ENCODE measurements around the gene CSF3.

- TF ChIP-seq CTCF (IDR thresholded peaks at IDR 0.05; ENCODE audit: insufficient read depth, low read length, poor library complexity, severe bottlenecking) (no peak), EZH2phosphoT487 (conservative IDR thresholded peaks at IDR 0.05; ENCODE audit: low read length) (no peak)
These were observed 9.7 kb downstream of the CSF3 start for GRCh38 chr17:40024901-40025300.

All from SU-DHL-6 (cell line).